Activated CD8-positive, alpha-beta memory T cell treated with anti-CD3 and anti-CD28 coated beads, Interleukin-2, amount 10 ng/mL, durations not matched to agents 7 days and 5 days (primary cell): ENCODE results near the gene MTSS2. TPM values are rescaled to one million over a fixed set of nuclear protein-coding genes. Genes with fewer than 3 reads are reported as not detected.

Experiments
- ATAC-seq: fragments of 150-1000 bp; cut with Tn5 transposase; one replicate; pipeline ENCODE4 v1.10.0; 2021; ENCODE audit warnings: moderate library complexity
- CTCF ChIA-PET: fragments of 350-600 bp; sonication (Branson Sonifier 250); formaldehyde crosslinking; loops from one replicate; lab custom pipeline; 2021; ENCODE audit warnings: antibody characterized with exemption; lab: Charles Lee
- DNase-seq: peaks from one replicate; pipeline ENCODE4 v3.0.0-alpha.2; 2020
- H3K27ac Mint-ChIP-seq: one replicate; pipeline ENCODE4 v1.8.0; 2021; ENCODE audit warnings: mild to moderate bottlenecking, mixed read lengths
- H3K27me3 Mint-ChIP-seq: one replicate; pipeline ENCODE4 v1.8.0; 2021; ENCODE audit warnings: mixed read lengths
- H3K36me3 Mint-ChIP-seq: one replicate; pipeline ENCODE4 v1.8.0; 2021; ENCODE audit warnings: mild to moderate bottlenecking, mixed read lengths
- H3K4me1 Mint-ChIP-seq: one replicate; pipeline ENCODE4 v1.8.0; 2021; ENCODE audit warnings: mixed read lengths
- H3K4me3 Mint-ChIP-seq: one replicate; pipeline ENCODE4 v1.8.0; 2021; ENCODE audit warnings: mild to moderate bottlenecking, moderate library complexity, mixed read lengths
- H3K9me3 Mint-ChIP-seq: one replicate; pipeline ENCODE4 v1.8.0; 2022; ENCODE audit warnings: low read depth, mixed read lengths
- total RNA-seq, 2 experiments: library from RNA; stranded (reverse); gene quantifications; one replicate each; pipeline ENCODE4 v1.2.3, GENCODE V29; 2021

Gene MTSS2
- total RNA-seq, 2 experiments from 2014 or later, result 1.4 to 1.7 TPM

DNA sequence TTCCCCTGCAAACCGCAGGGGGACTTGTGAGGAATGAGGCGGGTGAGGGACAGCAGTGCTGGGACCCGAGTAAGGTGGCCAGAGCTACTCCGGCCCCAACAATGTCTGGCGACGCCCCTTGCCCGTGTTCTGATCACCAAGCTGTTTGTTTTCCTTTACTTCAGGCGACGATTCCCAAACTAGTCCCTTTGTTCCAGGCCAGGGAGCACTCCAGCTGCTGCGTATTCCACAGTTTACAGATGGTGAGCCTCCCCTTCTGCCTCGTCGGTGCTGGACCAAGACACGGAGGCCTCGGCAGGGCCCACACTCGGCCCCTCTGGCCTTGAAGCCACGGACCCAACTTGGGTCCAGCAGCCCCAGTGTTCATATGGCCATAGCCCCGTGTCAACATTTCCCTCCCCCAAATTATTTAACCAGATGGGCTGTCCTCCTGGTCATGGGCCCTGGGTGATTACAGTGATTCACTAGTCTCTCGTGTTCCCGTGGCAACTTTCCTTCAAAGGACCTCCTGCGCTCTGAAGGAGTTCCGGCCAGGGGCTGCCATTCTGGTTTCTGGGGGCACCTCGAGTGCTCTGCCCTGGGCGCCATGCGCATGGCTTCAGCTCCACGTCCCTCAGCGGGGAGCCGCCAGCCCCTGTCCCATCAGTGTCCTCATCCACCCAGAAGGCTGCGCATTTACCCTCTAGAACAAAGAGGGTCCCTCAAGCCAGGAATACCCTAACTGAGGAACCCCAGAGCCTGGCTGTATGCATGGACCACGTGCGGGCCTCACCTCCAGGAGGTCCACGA, 24.8 kb upstream of the MTSS2 start:
- no peak for DNase-seq
- H3K4me3 Mint-ChIP-seq, result no peak overlapping the region
- H3K4me1 Mint-ChIP-seq, result peaks cover 3% of the 10 kb centered on the region
- no peak for ATAC-seq
- CTCF ChIA-PET, result interaction anchor here (1.2 kb wide), 1 partner anchor 61 kb away, joined by 4 read pairs; no protein-coding TSS in a partner anchor
- no peaks in the 10 kb centered on the region for H3K36me3 Mint-ChIP-seq
- H3K9me3 Mint-ChIP-seq, result no peaks in the 10 kb centered on the region
- no peaks in the 10 kb centered on the region for H3K27me3 Mint-ChIP-seq
- H3K27ac Mint-ChIP-seq, result peak overlapping the region; percentile 49

DNA sequence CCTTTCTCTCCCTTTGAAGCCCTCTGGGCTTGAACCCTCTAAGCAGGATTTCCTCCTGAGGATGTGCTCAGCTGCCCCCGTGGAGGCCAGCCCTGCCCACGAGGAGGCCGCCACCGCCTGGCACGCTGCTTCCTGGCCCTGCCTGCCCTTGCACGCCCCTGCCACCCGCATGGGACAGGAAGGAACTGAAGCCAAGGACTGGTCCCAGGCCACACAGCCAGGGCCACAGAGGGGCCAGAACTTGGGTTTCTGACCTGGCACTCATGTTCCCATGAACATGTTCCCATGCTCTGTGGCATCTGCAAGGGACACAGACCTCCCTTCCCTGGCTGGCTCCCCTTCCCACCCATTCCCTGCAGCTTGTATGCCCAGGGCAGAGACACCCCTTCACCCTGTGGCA, 24.1 kb upstream of the MTSS2 start:
- CTCF ChIA-PET, result interaction anchor here (0.6 kb wide), 1 partner anchor 27 kb away, joined by 3 read pairs; no protein-coding TSS in a partner anchor
- Mint-ChIP-seq H3K4me3 (no peak overlapping the region), H3K9me3 (no peaks in the 10 kb centered on the region), H3K27me3 (no peaks in the 10 kb centered on the region), H3K4me1 (peaks cover 3% of the 10 kb centered on the region), H3K36me3 (no peaks in the 10 kb centered on the region), H3K27ac (no peak overlapping the region)
- DNase-seq (no peak), ATAC-seq (no peak)

DNA sequence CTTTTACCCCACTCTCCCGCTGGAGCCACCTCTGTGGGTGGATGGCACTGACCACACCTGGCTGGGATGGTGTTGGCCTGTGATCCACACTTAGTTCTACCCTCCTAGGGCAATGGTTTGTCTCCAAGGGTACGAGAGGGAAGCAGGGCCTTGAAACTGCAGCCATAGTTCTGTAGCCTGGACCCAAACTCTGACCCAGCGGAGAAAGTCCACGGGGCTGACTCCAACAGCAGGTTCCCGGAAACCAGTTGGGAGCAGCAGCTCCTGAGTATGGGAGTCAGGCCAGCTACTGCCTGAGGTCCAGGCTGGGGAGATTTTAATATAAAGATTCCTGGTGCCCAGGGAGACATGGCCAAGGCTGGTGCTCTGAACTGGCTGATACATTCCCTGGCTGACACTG, 23.6 kb upstream of the MTSS2 start:
- H3K36me3 Mint-ChIP-seq, result no peaks in the 10 kb centered on the region
- H3K4me3 Mint-ChIP-seq, result no peak overlapping the region
- H3K4me1 Mint-ChIP-seq, result peaks cover 3% of the 10 kb centered on the region
- DNase-seq (no peak), ATAC-seq (no peak)
- no peaks in the 10 kb centered on the region for H3K27me3 Mint-ChIP-seq
- CTCF ChIA-PET, result interaction anchor here (0.6 kb wide), 1 partner anchor 28 kb away, joined by 3 read pairs; no protein-coding TSS in a partner anchor
- no peaks in the 10 kb centered on the region for H3K9me3 Mint-ChIP-seq
- H3K27ac Mint-ChIP-seq, result no peak overlapping the region

DNA sequence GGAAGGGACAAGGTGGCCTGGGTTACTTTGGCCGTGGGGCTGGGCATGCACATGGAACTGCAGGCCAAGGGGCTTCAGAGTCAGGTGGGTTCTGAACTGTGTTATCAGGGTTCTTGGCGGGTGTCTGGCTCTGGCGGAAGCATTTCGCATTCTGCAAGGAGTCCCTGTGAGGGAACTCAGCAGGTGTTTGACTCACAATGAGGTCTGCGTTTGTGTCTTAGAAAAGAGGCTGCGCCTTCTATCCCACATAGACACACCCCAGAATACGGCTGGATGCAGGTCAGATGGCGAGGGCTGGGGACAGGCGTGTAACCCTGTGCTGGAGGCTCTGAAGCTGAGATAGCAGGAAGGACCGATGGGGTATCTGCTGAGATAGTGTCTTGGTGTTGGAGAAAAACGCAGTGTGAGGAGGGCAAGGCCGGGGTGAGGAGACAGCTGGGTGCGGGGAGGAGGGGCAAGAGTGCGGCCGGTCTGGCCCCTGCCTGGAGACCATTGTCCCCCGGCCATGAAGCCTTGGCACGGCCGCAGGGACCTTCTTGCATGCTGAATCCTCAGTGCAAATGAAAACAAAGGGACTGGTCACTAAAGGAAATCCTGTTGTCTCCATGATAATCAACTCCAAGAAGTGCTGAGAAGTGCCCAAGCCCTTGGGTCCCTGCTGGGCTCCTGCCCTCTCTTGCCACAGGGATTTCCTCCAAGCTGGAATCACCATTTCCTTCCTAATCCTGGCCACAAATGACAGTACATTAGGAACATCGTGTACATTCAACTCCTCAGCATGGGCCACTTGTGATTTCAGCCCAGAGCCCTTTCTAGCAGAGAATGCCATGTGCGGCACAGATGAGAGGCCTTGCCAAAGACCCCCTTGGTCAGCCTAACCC, 22.8 kb upstream of the MTSS2 start:
- no peaks in the 10 kb centered on the region for H3K27me3 Mint-ChIP-seq
- CTCF ChIA-PET, result no interaction called here
- DNase-seq, result no peak
- peaks cover 3% of the 10 kb centered on the region for H3K4me1 Mint-ChIP-seq
- no peak overlapping the region for H3K4me3 Mint-ChIP-seq
- no peak for ATAC-seq
- H3K9me3 Mint-ChIP-seq, result no peaks in the 10 kb centered on the region
- no peaks in the 10 kb centered on the region for H3K36me3 Mint-ChIP-seq
- H3K27ac Mint-ChIP-seq, result no peak overlapping the region

DNA sequence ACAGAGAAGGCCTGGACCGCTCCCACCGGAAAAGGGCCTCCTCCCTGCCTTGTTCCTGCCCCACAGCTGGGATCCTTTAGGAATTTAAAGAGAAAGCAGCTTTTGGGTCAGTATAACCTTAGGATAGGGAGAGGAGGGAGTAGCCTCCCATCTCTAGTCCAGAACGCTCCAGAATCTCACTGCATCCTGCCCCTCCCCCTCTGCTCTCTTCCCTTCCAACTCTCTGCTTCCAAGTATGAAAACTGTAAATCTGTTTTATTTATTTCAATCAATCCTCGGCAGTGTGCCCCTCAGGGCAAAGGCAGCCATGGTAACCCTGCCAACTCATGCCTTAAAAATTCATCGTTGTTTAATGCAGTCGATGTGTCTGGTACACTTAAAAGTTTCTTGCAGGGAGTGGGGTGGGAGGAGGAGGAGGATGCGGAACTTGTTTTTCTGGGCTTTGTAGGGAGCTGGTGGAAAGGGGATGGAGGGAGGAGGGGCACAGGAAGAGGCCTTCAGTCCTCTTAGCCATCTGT, 21.2 kb upstream of the MTSS2 start:
- ATAC-seq (no peak), DNase-seq (no peak)
- Mint-ChIP-seq H3K4me1 (peaks cover 3% of the 10 kb centered on the region), H3K27ac (no peak overlapping the region), H3K27me3 (no peaks in the 10 kb centered on the region), H3K36me3 (no peaks in the 10 kb centered on the region), H3K4me3 (no peak overlapping the region), H3K9me3 (no peaks in the 10 kb centered on the region)
- CTCF ChIA-PET, result no interaction called here

DNA sequence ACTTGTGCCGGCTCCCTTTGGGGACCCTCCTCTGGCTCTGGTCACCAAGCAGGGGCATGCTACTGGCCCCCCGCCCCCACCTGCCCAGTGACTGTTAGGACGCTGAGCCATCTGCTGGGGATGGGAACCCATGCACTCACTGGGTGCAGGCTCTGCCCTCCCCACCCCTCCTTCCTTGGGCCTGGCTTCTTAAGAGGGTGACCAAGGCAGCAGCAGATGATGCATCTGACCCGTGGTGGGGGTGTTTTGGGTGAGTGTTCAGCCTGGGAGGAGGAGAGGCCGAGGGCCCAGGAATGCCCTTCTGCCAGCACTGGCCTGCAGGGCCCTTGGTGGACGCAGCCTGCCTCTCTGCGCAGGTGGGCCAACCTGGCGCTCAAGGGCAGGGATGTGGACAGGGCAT, 19.2 kb upstream of the MTSS2 start:
- no peaks in the 10 kb centered on the region for H3K27me3 Mint-ChIP-seq
- DNase-seq (no peak), ATAC-seq (no peak)
- H3K4me3 Mint-ChIP-seq, result no peak overlapping the region
- no peak overlapping the region for H3K27ac Mint-ChIP-seq
- no peaks in the 10 kb centered on the region for H3K36me3 Mint-ChIP-seq
- H3K9me3 Mint-ChIP-seq, result no peaks in the 10 kb centered on the region
- peaks cover 2% of the 10 kb centered on the region for H3K4me1 Mint-ChIP-seq
- CTCF ChIA-PET, result no interaction called here

DNA sequence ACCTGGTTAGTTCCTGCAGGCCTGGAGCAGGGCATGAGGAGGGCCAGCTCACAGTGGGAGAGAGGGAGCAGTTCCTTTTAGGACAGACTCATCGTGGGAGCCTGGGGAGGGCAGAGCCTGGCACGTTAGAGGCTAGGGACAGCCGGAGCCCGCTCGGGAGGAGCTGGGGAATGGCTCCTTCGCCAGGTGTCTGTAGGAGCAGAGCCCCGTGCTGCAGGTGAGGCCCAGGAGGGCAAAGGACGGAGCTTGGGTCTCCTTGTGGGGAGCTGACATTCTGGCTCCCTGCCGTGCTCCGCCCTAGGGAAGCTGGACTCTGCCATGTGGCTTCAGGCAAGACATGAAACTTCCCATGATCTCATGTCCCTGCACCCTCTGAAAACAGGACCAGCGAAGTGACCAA, 18.7 kb upstream of the MTSS2 start:
- no peaks in the 10 kb centered on the region for H3K4me1 Mint-ChIP-seq
- DNase-seq (no peak), ATAC-seq (no peak)
- H3K27ac Mint-ChIP-seq, result no peak overlapping the region
- no peak overlapping the region for H3K4me3 Mint-ChIP-seq
- no peaks in the 10 kb centered on the region for H3K9me3 Mint-ChIP-seq
- no peaks in the 10 kb centered on the region for H3K36me3 Mint-ChIP-seq
- no peaks in the 10 kb centered on the region for H3K27me3 Mint-ChIP-seq
- CTCF ChIA-PET, result no interaction called here

DNA sequence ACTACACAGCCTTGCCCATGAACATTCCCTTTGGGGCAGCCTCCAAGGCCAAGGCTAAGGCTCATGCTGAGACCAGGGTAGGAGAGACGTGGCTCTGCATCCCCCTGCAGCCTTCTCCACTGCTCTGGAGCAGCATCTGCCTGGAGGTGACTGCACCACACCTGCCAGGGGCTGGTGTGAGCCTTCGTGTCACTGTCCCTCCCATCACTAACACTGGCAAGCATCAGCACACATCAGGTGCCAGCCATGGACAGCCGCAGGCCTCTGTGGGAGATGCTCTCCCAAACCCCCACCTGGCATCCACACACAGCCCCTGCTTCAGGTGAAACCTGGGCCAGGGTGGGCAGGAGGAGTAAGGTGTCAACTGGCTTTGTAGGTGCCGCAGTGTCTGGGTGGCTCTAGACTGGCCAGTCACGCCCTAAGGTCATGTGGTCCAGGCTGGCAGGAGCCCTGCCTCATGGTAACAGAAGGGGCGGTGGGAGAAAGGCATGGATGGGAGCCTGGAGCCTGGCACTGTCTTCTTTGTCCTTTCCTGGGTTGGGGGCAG, 18.1 kb upstream of the MTSS2 start:
- no peak overlapping the region for H3K4me3 Mint-ChIP-seq
- CTCF ChIA-PET, result no interaction called here
- ATAC-seq, result no peak
- no peaks in the 10 kb centered on the region for H3K27me3 Mint-ChIP-seq
- no peaks in the 10 kb centered on the region for H3K36me3 Mint-ChIP-seq
- no peak for DNase-seq
- no peaks in the 10 kb centered on the region for H3K4me1 Mint-ChIP-seq
- no peak overlapping the region for H3K27ac Mint-ChIP-seq
- H3K9me3 Mint-ChIP-seq, result no peaks in the 10 kb centered on the region

DNA sequence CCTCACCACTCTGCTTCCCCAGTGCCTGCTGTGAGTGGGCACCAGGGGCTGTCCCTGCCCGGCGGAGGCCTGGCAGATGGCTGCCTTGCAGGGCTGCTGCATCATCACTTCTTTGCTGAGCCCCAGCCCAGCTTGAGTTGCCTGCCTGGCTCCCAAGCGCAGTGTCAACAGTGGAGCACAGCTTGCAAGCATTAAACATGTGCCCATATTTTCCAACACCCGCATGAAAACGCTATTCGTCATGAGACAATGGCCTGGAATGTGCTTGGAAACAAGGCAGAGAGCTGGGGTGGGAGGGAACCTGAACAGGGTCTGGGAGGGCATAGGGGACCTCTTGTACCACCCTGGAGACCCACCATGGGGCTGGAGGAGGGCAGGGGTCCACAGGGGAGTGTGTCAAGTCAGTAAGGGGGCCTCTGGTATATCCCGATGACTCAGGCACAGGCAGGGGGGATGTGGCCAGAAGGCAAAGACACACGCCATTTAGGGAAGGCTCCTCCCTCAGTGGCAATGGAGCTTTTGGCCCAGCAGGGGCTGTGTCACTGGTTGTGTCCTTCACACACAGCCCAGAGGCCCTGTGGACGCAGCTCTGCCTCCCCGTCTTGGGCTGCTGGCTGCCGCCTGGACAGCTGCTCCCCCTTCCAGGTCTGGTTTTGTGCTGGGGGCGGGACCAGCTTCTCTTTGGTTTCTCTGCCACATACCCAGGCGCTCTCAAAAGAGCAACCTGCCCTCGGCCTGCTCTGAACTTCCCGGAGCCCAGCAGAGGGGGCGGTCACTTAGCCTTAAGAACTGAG, 17.4 kb upstream of the MTSS2 start:
- Mint-ChIP-seq H3K36me3 (no peaks in the 10 kb centered on the region), H3K27ac (no peak overlapping the region)
- no peak for ATAC-seq

DNA sequence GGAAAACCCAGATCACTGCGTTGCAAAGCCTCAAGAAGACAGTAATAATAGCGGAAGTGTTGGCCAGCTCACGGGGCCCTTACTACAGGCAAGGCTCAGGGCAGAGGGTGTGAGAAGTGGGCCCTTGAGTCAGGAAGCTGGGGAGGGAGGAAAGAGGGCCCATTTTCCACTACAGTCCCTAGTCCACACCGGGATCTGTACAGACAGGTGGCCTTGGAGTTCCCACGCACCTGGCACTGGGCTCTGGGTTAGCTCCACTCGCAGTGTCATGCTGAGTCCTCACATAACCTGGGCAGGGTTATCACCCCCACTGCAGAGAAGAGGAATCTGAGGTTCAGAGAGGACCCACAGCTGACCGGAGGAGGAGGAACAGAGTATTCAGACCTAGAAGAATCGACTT, 16.8 kb upstream of the MTSS2 start:
- Mint-ChIP-seq H3K27ac (no peak overlapping the region), H3K27me3 (no peaks in the 10 kb centered on the region), H3K4me1 (peaks cover 3% of the 10 kb centered on the region), H3K4me3 (no peak overlapping the region), H3K9me3 (no peaks in the 10 kb centered on the region), H3K36me3 (no peaks in the 10 kb centered on the region)
- CTCF ChIA-PET, result interaction anchor here (0.8 to 1.0 kb wide), 2 partner anchors 22 to 69 kb away, joined by 3 to 6 read pairs; no protein-coding TSS in a partner anchor
- DNase-seq (no peak), ATAC-seq (no peak)

More for the DNA sequence above, 17.4 kb upstream of the MTSS2 start:
- no peak for DNase-seq
- CTCF ChIA-PET, result interaction anchor here (0.8 to 1.0 kb wide), 2 partner anchors 22 to 68 kb away, joined by 3 to 6 read pairs; no protein-coding TSS in a partner anchor
- no peak overlapping the region for H3K4me3 Mint-ChIP-seq
- no peaks in the 10 kb centered on the region for H3K27me3 Mint-ChIP-seq
- H3K9me3 Mint-ChIP-seq, result no peaks in the 10 kb centered on the region
- no peaks in the 10 kb centered on the region for H3K4me1 Mint-ChIP-seq

DNA sequence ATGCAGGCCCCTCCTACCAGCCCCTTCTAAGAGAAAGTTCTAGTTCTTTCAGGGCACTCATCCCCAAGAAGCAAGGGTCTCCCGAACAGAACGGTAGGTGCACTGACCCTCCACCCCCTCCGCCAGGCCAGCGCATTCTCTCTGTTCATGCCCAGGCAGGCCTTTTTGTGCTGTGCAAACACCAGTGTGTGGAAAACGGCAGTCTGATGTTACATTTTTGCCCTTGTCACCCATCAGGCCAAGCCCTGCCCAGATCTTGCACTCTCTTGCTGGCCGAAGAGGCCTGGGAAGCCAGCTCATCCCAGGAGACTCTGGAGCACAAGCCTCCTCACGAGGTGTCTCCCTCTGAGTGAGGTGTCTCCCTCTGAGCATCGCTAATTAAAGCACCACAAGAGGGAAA, 16.1 kb upstream of the MTSS2 start:
- Mint-ChIP-seq H3K36me3 (no peaks in the 10 kb centered on the region), H3K27ac (no peak overlapping the region), H3K9me3 (no peaks in the 10 kb centered on the region), H3K4me1 (peaks cover 9% of the 10 kb centered on the region), H3K4me3 (no peak overlapping the region), H3K27me3 (no peaks in the 10 kb centered on the region)
- no peak for DNase-seq
- no peak for ATAC-seq
- CTCF ChIA-PET, result interaction anchor here (1.0 kb wide), 1 partner anchor 69 kb away, joined by 6 read pairs; no protein-coding TSS in a partner anchor

DNA sequence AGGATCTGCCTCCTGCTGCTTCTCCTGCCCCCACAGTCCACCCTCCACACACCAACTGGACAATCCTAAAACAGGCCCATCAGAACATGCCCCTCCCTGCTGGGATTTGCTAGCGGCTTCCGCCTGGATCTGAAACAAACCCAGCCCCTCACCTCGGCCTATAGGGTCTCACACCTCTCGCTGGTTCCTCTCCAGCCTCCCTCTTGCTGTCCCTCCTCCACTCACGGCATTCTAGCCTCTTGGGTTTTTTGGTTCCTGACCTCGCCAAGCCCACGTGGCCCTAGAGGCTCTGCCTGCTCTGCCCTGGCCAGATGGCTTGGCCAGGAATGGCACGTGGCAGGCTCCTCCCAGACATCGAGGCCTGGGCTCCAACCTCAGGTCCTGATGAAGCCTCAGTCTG, 15.7 kb upstream of the MTSS2 start:
- H3K36me3 Mint-ChIP-seq, result no peaks in the 10 kb centered on the region
- H3K4me3 Mint-ChIP-seq, result no peak overlapping the region
- no peaks in the 10 kb centered on the region for H3K9me3 Mint-ChIP-seq
- no peaks in the 10 kb centered on the region for H3K27me3 Mint-ChIP-seq
- ATAC-seq, result no peak
- CTCF ChIA-PET, result no interaction called here
- H3K27ac Mint-ChIP-seq, result no peak overlapping the region
- H3K4me1 Mint-ChIP-seq, result peaks cover 13% of the 10 kb centered on the region
- no peak for DNase-seq
